Stimulated activated naive CD8-positive, alpha-beta T cell treated with anti-CD3 and anti-CD28 coated beads, Interleukin-15, Interleukin-2, amounts not matched to agents 100 ng/mL and 50 ng/mL, for 24 hours (primary cell): ENCODE data around the gene MACROH2A1.

ENCODE experiments used
- H3K27ac Mint-ChIP-seq: one replicate; pipeline ENCODE4 v1.8.0; 2021; ENCODE audit warnings: mild to moderate bottlenecking, mixed read lengths
- H3K27me3 Mint-ChIP-seq: one replicate; pipeline ENCODE4 v1.8.0; 2021; ENCODE audit warnings: mixed read lengths
- H3K36me3 Mint-ChIP-seq: one replicate; pipeline ENCODE4 v1.8.0; 2021; ENCODE audit warnings: low read depth, mixed read lengths
- H3K4me1 Mint-ChIP-seq: one replicate; pipeline ENCODE4 v1.8.0; 2021; ENCODE audit warnings: low read depth, mixed read lengths
- H3K4me3 Mint-ChIP-seq: one replicate; pipeline ENCODE4 v1.8.0; 2021; ENCODE audit warnings: mild to moderate bottlenecking, mixed read lengths
- H3K9me3 Mint-ChIP-seq: one replicate; pipeline ENCODE4 v1.8.0; 2021; ENCODE audit warnings: mixed read lengths

MACROH2A1 gene

GRCh38 chr5:135395451-135395850 lies 3.6 kb downstream of the MACROH2A1 start:
- peaks cover 41% of the 10 kb centered on the region for H3K36me3 Mint-ChIP-seq
- peaks cover 80% of the 10 kb centered on the region for H3K4me1 Mint-ChIP-seq
- H3K4me3 Mint-ChIP-seq = peak overlapping the region; percentile 1
- no peaks in the 10 kb centered on the region for H3K27me3 Mint-ChIP-seq
- no peaks in the 10 kb centered on the region for H3K9me3 Mint-ChIP-seq
- H3K27ac Mint-ChIP-seq = no peak overlapping the region

DNA sequence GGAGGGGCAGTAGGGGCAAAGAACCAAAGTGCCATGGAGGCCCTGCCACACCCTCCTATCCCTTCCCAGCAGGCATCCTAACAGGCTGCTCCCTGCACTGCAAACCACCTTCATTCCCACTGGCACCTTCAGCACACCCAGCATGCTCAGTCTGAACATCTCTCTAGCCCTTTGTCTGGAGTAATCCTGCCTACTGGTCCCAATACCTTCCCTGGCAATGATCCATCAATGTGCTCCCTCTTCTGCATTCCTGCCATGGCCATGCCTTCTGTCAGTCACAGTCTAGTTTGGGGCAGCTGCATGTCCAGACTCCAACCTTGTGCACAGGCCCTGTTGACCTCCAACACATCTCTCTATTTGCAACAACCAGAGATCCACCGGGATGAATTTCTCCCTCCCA lies 4.9 kb downstream of the MACROH2A1 start:
- Mint-ChIP-seq H3K27me3 (no peaks in the 10 kb centered on the region), H3K36me3 (peaks cover 52% of the 10 kb centered on the region), H3K27ac (no peak overlapping the region), H3K4me1 (peaks cover 68% of the 10 kb centered on the region), H3K9me3 (no peaks in the 10 kb centered on the region), H3K4me3 (no peak overlapping the region)

- Mint-ChIP-seq H3K4me3 (no peak overlapping the region), H3K36me3 (peaks cover 54% of the 10 kb centered on the region), H3K9me3 (no peaks in the 10 kb centered on the region), H3K27me3 (no peaks in the 10 kb centered on the region), H3K27ac (no peak overlapping the region), H3K4me1 (peaks cover 68% of the 10 kb centered on the region)
These were observed 5.3 kb downstream of the MACROH2A1 start for GRCh38 chr5:135393691-135394090.

DNA sequence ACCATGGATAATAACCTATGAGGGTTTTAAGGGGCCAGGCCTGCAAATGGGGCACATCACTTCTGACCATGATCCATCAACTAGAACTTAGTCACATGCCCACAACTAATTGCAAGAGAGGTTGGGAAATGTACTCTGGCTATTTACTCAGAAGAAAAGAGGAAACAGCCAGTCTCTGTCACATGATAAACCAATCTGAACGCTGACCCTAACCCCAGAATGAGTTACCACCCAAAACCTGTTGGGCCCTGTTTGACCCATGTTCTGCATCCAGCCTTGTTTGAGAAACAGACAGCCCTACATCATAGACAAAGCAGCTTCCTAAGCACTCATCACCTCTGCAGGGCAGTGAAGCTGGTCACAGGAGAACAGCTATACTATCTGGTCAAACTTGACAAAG lies 5.8 kb downstream of the MACROH2A1 start:
- Mint-ChIP-seq H3K4me1 (peaks cover 71% of the 10 kb centered on the region), H3K27ac (no peak overlapping the region), H3K36me3 (peaks cover 58% of the 10 kb centered on the region), H3K27me3 (no peaks in the 10 kb centered on the region), H3K4me3 (no peak overlapping the region), H3K9me3 (no peaks in the 10 kb centered on the region)

GRCh38 chr5:135392256-135392655 lies 6.8 kb downstream of the MACROH2A1 start:
- Mint-ChIP-seq H3K4me3 (no peak overlapping the region), H3K36me3 (peaks cover 62% of the 10 kb centered on the region), H3K27ac (peak overlapping the region; percentile 42), H3K4me1 (peaks cover 69% of the 10 kb centered on the region), H3K27me3 (no peaks in the 10 kb centered on the region), H3K9me3 (no peaks in the 10 kb centered on the region)

DNA sequence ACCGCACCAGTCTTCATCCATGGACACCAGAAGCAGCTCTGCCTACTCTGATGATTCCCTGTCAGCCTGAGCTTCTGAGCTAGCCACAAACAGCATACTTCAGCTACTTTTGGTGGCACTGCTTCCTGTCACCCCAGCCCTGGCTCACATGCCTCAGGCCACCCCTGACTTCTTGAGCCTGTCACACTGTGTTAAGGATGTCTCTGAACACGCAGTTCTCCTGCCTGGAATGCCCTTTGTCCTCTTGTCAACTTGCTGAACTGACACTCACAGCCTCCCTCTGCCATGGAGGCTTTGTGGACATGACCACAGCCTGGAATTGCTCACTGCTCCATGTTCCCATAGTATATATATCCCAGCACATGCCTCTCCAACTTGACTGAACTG lies 7.2 kb downstream of the MACROH2A1 start:
- Mint-ChIP-seq H3K9me3 (no peaks in the 10 kb centered on the region), H3K27ac (peak overlapping the region; percentile 42), H3K4me1 (peaks cover 67% of the 10 kb centered on the region), H3K36me3 (peaks cover 62% of the 10 kb centered on the region), H3K27me3 (no peaks in the 10 kb centered on the region), H3K4me3 (no peak overlapping the region)

DNA sequence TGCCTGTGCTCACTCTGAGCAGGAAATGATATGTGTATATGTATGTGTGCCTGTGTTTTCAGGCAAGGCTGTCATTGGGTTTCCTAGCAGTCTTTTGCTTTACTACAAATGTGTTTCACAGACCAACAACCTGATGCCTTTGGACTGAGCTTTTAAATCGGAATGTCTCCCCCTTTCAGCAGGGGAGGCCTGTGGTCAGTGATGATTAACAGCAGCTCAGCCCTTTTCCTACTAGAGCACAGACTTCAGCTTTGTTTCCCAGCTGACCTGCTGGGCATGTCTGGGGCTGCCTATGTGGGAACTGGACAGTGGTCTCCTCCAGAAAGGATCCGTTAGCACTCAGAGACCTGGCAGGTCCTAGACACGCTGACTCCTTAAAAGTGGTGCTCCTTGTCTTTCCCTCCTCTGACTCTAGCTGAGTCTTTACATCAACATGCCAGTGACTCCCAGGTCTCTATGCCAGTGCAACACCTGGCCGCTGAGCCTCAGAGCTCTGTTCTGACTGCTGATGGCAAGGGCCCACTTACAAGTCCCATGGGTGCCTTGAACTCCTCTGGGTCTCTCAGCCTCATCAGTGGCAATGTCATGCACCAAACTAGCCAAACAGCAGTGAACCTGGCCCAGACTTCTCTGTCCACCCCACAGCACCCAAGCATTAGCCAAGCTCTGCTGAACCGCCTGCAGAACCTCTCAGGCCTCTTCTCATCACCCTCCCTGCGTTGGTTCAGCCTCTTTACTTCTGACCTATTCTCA lies 7.7 kb downstream of the MACROH2A1 start:
- Mint-ChIP-seq H3K27me3 (no peaks in the 10 kb centered on the region), H3K9me3 (no peaks in the 10 kb centered on the region), H3K4me3 (no peak overlapping the region), H3K4me1 (peaks cover 61% of the 10 kb centered on the region), H3K36me3 (peaks cover 66% of the 10 kb centered on the region), H3K27ac (no peak overlapping the region)

DNA sequence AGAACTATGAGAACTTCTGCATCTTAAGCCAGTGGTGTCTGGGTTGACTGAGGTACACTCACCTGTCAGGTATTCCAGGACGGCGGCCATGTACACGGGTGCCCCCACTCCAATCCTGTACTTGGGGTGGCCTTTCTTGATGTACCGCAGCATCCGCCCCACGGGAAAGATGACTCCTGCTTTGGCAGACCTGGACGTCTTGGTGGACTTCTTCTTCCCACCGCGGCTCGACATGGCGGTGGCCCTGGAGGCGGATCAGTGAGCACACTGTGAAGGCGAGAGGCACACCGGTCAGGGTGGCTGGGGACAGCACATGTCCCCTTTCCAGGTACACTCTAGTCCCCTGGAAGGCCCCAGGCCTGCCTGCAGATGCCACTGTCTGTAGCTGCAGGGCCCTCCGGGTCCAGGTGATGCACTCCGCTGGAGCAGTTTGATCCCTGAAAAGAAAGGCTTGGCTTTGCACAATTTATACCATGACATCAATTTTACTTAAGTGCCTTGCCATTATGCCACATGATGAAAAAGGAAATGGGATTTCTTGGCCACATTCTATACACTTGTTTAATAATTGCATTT lies 10.1 kb downstream of the MACROH2A1 start:
- H3K4me3 Mint-ChIP-seq = no peak overlapping the region
- peaks cover 40% of the 10 kb centered on the region for H3K4me1 Mint-ChIP-seq
- H3K27me3 Mint-ChIP-seq = no peaks in the 10 kb centered on the region
- no peak overlapping the region for H3K27ac Mint-ChIP-seq
- H3K9me3 Mint-ChIP-seq = no peaks in the 10 kb centered on the region
- peaks cover 66% of the 10 kb centered on the region for H3K36me3 Mint-ChIP-seq

GRCh38 chr5:135387629-135387960 lies 11.4 kb downstream of the MACROH2A1 start:
- Mint-ChIP-seq H3K27me3 (no peaks in the 10 kb centered on the region), H3K9me3 (no peaks in the 10 kb centered on the region), H3K4me1 (peaks cover 26% of the 10 kb centered on the region), H3K4me3 (no peak overlapping the region), H3K36me3 (peaks cover 66% of the 10 kb centered on the region), H3K27ac (no peak overlapping the region)

GRCh38 chr5:135386886-135387628 lies 12.0 kb downstream of the MACROH2A1 start:
- H3K27ac Mint-ChIP-seq = no peak overlapping the region

DNA sequence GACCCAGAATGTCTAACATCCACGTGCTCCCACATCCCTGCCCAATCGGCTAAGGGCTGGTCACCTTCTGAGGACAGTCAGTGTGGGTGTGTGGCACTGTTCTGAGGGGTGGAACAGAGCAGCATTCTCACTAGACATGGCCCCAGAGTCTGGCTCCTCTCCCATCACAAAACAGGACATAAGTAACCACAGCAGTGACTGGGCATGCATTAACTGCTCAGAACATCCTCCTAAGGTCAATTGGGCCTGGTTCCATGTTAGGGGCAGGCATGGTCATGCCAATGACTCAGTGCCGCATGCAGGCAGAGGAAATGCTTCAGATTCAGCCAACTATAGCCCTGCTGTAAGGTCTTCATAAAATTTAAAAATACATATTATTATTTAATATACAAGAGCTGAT lies 12.9 kb downstream of the MACROH2A1 start:
- peaks cover 18% of the 10 kb centered on the region for H3K4me1 Mint-ChIP-seq
- no peak overlapping the region for H3K4me3 Mint-ChIP-seq
- H3K27me3 Mint-ChIP-seq = no peaks in the 10 kb centered on the region
- no peaks in the 10 kb centered on the region for H3K9me3 Mint-ChIP-seq
- peaks cover 72% of the 10 kb centered on the region for H3K36me3 Mint-ChIP-seq
- H3K27ac Mint-ChIP-seq = no peak overlapping the region

More at GRCh38 chr5:135386886-135387628, 12.0 kb downstream of the MACROH2A1 start:
- Mint-ChIP-seq H3K9me3 (no peaks in the 10 kb centered on the region), H3K27me3 (no peaks in the 10 kb centered on the region), H3K4me3 (no peak overlapping the region), H3K4me1 (peaks cover 26% of the 10 kb centered on the region), H3K36me3 (peaks cover 66% of the 10 kb centered on the region)

DNA sequence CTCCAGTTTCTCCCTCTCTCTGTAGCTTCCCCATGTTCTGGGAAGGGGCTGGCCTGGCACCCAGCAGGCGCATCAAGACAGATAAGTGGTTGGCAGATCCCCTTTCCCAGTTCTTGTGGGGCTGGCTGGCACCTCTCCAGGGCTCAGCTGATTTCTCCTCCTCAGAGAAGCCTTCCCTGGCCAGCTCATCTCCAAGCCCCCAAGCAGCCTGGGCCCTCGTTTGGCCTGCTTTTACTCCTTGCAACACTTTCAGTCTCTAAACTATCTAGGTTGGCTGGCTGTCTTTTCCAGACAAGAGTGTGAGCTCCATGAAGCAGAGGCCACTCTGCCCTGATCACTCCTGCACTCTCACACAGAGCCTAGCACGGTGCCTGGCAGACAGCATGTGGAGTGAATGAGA lies 13.5 kb downstream of the MACROH2A1 start:
- Mint-ChIP-seq H3K27ac (no peak overlapping the region), H3K4me1 (peaks cover 18% of the 10 kb centered on the region), H3K36me3 (peaks cover 77% of the 10 kb centered on the region)

GRCh38 chr5:135384898-135385297 lies 14.1 kb downstream of the MACROH2A1 start:
- no peaks in the 10 kb centered on the region for H3K9me3 Mint-ChIP-seq
- H3K36me3 Mint-ChIP-seq = peaks cover 79% of the 10 kb centered on the region
- no peak overlapping the region for H3K4me3 Mint-ChIP-seq
- no peak overlapping the region for H3K27ac Mint-ChIP-seq
- H3K27me3 Mint-ChIP-seq = no peaks in the 10 kb centered on the region
- peaks cover 19% of the 10 kb centered on the region for H3K4me1 Mint-ChIP-seq

More for the DNA sequence above, 13.5 kb downstream of the MACROH2A1 start:
- Mint-ChIP-seq H3K4me3 (no peak overlapping the region), H3K9me3 (no peaks in the 10 kb centered on the region), H3K27me3 (no peaks in the 10 kb centered on the region)

- H3K4me3 Mint-ChIP-seq = no peak overlapping the region
- H3K36me3 Mint-ChIP-seq = peaks cover 77% of the 10 kb centered on the region
- no peaks in the 10 kb centered on the region for H3K9me3 Mint-ChIP-seq
- peaks cover 23% of the 10 kb centered on the region for H3K4me1 Mint-ChIP-seq
- no peaks in the 10 kb centered on the region for H3K27me3 Mint-ChIP-seq
- H3K27ac Mint-ChIP-seq = no peak overlapping the region
These were observed 15.1 kb downstream of the MACROH2A1 start for GRCh38 chr5:135383803-135384495.

DNA sequence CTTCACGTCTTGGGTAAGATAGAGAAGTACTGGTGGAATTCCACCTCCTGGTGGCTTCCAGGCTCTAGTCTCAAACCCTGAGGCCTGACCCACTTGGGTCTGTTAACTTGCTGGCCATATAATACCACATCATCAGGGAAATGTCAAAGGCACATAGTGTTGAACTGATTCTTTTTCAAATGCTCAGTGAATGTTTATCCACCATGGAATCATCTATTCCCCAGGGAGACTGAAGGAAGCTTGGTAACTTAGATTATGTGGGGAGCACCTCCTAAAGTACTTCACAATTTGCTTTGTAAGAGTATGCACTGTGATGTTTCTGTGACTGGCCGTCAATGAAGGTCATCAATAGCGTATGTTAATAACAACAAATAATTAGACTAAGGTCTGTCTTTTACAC lies 16.1 kb downstream of the MACROH2A1 start:
- Mint-ChIP-seq H3K27ac (no peak overlapping the region), H3K27me3 (no peaks in the 10 kb centered on the region), H3K9me3 (no peaks in the 10 kb centered on the region), H3K4me3 (no peak overlapping the region), H3K4me1 (peaks cover 27% of the 10 kb centered on the region), H3K36me3 (peaks cover 79% of the 10 kb centered on the region)
